Activated T-helper 1 cell treated with anti-CD3 and anti-CD28 coated beads, Interleukin-12 subunit alpha, Interleukin-12 subunit beta, Interleukin-2, Interleukin-4 antibody, amounts not matched to agents 30 ng/mL and 10 ng/mL and 1 ng/mL, durations not matched to agents 14 hours and 24 hours and 36 hours (primary cell): ENCODE measurements around the gene CABLES2. TPM values are rescaled to one million over a fixed set of nuclear protein-coding genes. Genes with fewer than 3 reads are reported as not detected.
A peak's percentile ranks its signal among the peaks of the same experiment; 100 is the strongest.

ENCODE experiments used
- DNase-seq: peaks from one replicate; pipeline ENCODE4 v3.0.0; 2021; ENCODE audit warnings: low spot score
- H3K27ac Mint-ChIP-seq: one replicate; pipeline ENCODE4 v1.8.0; 2021; ENCODE audit warnings: mild to moderate bottlenecking, mixed read lengths
- H3K27me3 Mint-ChIP-seq: one replicate; pipeline ENCODE4 v1.8.0; 2022; ENCODE audit warnings: mild to moderate bottlenecking, moderate library complexity, mixed read lengths; ENCODE audit not compliant: insufficient read depth
- H3K36me3 Mint-ChIP-seq: one replicate; pipeline ENCODE4 v1.8.0; 2021; ENCODE audit warnings: low read depth, mixed read lengths
- H3K4me1 Mint-ChIP-seq: one replicate; pipeline ENCODE4 v1.8.0; 2021; ENCODE audit warnings: low read depth, mixed read lengths
- H3K4me3 Mint-ChIP-seq: one replicate; pipeline ENCODE4 v1.8.0; 2021; ENCODE audit warnings: mild to moderate bottlenecking, moderate library complexity, mixed read lengths
- H3K9me3 Mint-ChIP-seq: one replicate; pipeline ENCODE4 v1.8.0; 2021; ENCODE audit warnings: mixed read lengths
- intact Hi-C: fragments of 100-400 bp; cut with micrococcal nuclease; formaldehyde crosslinking; loops from one replicate; pipeline ENCODE4 v1.15.1; 2024
- total RNA-seq: library from RNA; stranded (reverse); gene quantifications from 2 replicates; pipeline ENCODE4 v1.2.3, GENCODE V29; 2022

CABLES2 gene
- total RNA-seq, 1 donor from 2014 or later, result 12.9 TPM

GRCh38 chr20:62401331-62401779 is 5.7 kb downstream of the CABLES2 start:
- H3K4me3 Mint-ChIP-seq, result no peak overlapping the region
- no peaks in the 10 kb centered on the region for H3K9me3 Mint-ChIP-seq
- H3K36me3 Mint-ChIP-seq, result peaks cover 18% of the 10 kb centered on the region
- peaks cover 10% of the 10 kb centered on the region for H3K4me1 Mint-ChIP-seq
- H3K27ac Mint-ChIP-seq, result no peak overlapping the region
- intact Hi-C loops, result no loop called here
- no peaks in the 10 kb centered on the region for H3K27me3 Mint-ChIP-seq
- DNase-seq, result no peak

GRCh38 chr20:62400541-62400940 is 6.5 kb downstream of the CABLES2 start:
- no peaks in the 10 kb centered on the region for H3K9me3 Mint-ChIP-seq

GRCh38 chr20:62400021-62400420 is 7.1 kb downstream of the CABLES2 start:
- no peak overlapping the region for H3K4me3 Mint-ChIP-seq
- intact Hi-C loops, result no loop called here

More at GRCh38 chr20:62400541-62400940, 6.5 kb downstream of the CABLES2 start:
- no peak overlapping the region for H3K27ac Mint-ChIP-seq
- peaks cover 18% of the 10 kb centered on the region for H3K36me3 Mint-ChIP-seq
- no peak for DNase-seq
- peaks cover 4% of the 10 kb centered on the region for H3K4me1 Mint-ChIP-seq
- intact Hi-C loops, result no loop called here
- H3K4me3 Mint-ChIP-seq, result no peak overlapping the region
- H3K27me3 Mint-ChIP-seq, result no peaks in the 10 kb centered on the region

GRCh38 chr20:62398120-62398821 is 8.8 kb downstream of the CABLES2 start:
- intact Hi-C loops, result no loop called here
- peaks cover 15% of the 10 kb centered on the region for H3K36me3 Mint-ChIP-seq
- H3K27ac Mint-ChIP-seq, result no peak overlapping the region
- no peaks in the 10 kb centered on the region for H3K4me1 Mint-ChIP-seq
- DNase-seq, result no peak
- no peaks in the 10 kb centered on the region for H3K9me3 Mint-ChIP-seq
- H3K27me3 Mint-ChIP-seq, result no peaks in the 10 kb centered on the region
- H3K4me3 Mint-ChIP-seq, result no peak overlapping the region

More at GRCh38 chr20:62400021-62400420, 7.1 kb downstream of the CABLES2 start:
- Mint-ChIP-seq H3K27me3 (no peaks in the 10 kb centered on the region), H3K36me3 (peaks cover 15% of the 10 kb centered on the region), H3K9me3 (no peaks in the 10 kb centered on the region), H3K27ac (no peak overlapping the region), H3K4me1 (peaks cover under 1% of the 10 kb centered on the region)
- no peak for DNase-seq

GRCh38 chr20:62396367-62397239 is 10.5 kb downstream of the CABLES2 start:
- DNase-seq, result no peak
- H3K4me1 Mint-ChIP-seq, result no peaks in the 10 kb centered on the region
- H3K4me3 Mint-ChIP-seq, result no peak overlapping the region
- H3K27ac Mint-ChIP-seq, result no peak overlapping the region
- intact Hi-C loops, result no loop called here
- peaks cover 19% of the 10 kb centered on the region for H3K36me3 Mint-ChIP-seq
- H3K27me3 Mint-ChIP-seq, result no peaks in the 10 kb centered on the region
- no peaks in the 10 kb centered on the region for H3K9me3 Mint-ChIP-seq

- no peak for DNase-seq
- no peak overlapping the region for H3K4me3 Mint-ChIP-seq
- intact Hi-C loops, result no loop called here
- no peaks in the 10 kb centered on the region for H3K9me3 Mint-ChIP-seq
- no peak overlapping the region for H3K27ac Mint-ChIP-seq
- no peaks in the 10 kb centered on the region for H3K27me3 Mint-ChIP-seq
- peaks cover 15% of the 10 kb centered on the region for H3K36me3 Mint-ChIP-seq
- no peaks in the 10 kb centered on the region for H3K4me1 Mint-ChIP-seq
Observed at GRCh38 chr20:62395311-62396242, 11.5 kb downstream of the CABLES2 start.

- Mint-ChIP-seq H3K9me3 (no peaks in the 10 kb centered on the region), H3K4me3 (no peak overlapping the region), H3K27me3 (no peaks in the 10 kb centered on the region), H3K27ac (no peak overlapping the region), H3K4me1 (peaks cover under 1% of the 10 kb centered on the region), H3K36me3 (peaks cover 18% of the 10 kb centered on the region)
- intact Hi-C loops, result no loop called here
- DNase-seq, result no peak
Observed at GRCh38 chr20:62394248-62395245, 12.5 kb downstream of the CABLES2 start.

- Mint-ChIP-seq H3K27ac (no peak overlapping the region), H3K36me3 (peaks cover 25% of the 10 kb centered on the region), H3K4me1 (peaks cover 8% of the 10 kb centered on the region), H3K4me3 (no peak overlapping the region), H3K9me3 (no peaks in the 10 kb centered on the region), H3K27me3 (no peaks in the 10 kb centered on the region)
- no peak for DNase-seq
- intact Hi-C loops, result no loop called here
Observed at GRCh38 chr20:62393830-62394229, 13.3 kb downstream of the CABLES2 start.

- no peak overlapping the region for H3K4me3 Mint-ChIP-seq
- intact Hi-C loops, result no loop called here
- H3K4me1 Mint-ChIP-seq, result peaks cover 13% of the 10 kb centered on the region
- no peak for DNase-seq
- H3K27me3 Mint-ChIP-seq, result no peaks in the 10 kb centered on the region
- peaks cover 30% of the 10 kb centered on the region for H3K36me3 Mint-ChIP-seq
- H3K27ac Mint-ChIP-seq, result no peak overlapping the region
- H3K9me3 Mint-ChIP-seq, result no peaks in the 10 kb centered on the region
Observed at GRCh38 chr20:62393335-62393665, 13.8 kb downstream of the CABLES2 start.

- no peak for DNase-seq
- no peaks in the 10 kb centered on the region for H3K27me3 Mint-ChIP-seq
- no peak overlapping the region for H3K4me3 Mint-ChIP-seq
- peak overlapping the region; percentile 23 for H3K27ac Mint-ChIP-seq
- intact Hi-C loops, result no loop called here
- peaks cover 30% of the 10 kb centered on the region for H3K36me3 Mint-ChIP-seq
- no peaks in the 10 kb centered on the region for H3K9me3 Mint-ChIP-seq
- peaks cover 18% of the 10 kb centered on the region for H3K4me1 Mint-ChIP-seq
Observed at GRCh38 chr20:62392621-62393334, 14.3 kb downstream of the CABLES2 start.

GRCh38 chr20:62392077-62392418 is 15.0 kb downstream of the CABLES2 start:
- no peak overlapping the region for H3K27ac Mint-ChIP-seq

More at GRCh38 chr20:62392077-62392418, 15.0 kb downstream of the CABLES2 start:
- Mint-ChIP-seq H3K36me3 (peaks cover 31% of the 10 kb centered on the region), H3K4me3 (no peak overlapping the region), H3K9me3 (no peaks in the 10 kb centered on the region), H3K27me3 (no peaks in the 10 kb centered on the region), H3K4me1 (peaks cover 22% of the 10 kb centered on the region)
- intact Hi-C loops, result no loop called here
- no peak for DNase-seq
